Germinal center (tissue), 1 donor: ENCODE results near the gene FREM2.

Experiments used
- DNase-seq: peaks from one replicate; pipeline ENCODE4 v3.0.0; 2012; ENCODE audit warnings: mixed read lengths, low spot score

The FREM2 gene

DNA sequence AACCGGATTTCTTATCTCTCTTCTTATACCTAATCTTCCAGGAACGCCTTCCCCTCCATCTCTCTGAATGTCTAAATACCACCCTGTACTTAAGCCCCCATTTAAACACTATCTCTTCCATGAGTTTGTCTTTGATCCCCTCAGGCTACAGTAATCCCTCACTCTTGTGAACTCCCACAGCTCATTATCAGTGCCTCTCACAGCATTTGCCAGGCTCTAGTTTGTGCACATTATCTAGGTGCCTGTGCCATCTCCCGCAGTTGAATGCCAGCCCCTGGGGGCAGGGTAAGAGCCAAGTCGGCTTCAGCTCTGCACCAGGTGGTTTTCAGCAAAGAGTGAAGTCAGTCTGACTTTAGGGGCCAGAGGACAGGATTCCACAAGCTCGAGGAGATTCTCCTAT is 71.4 kb downstream of the FREM2 start:
- DNase-seq, result no peak

GRCh38 chr13:38759390-38759789 is 72.5 kb downstream of the FREM2 start:
- no peak for DNase-seq

GRCh38 chr13:38763446-38764381 is 76.8 kb downstream of the FREM2 start:
- no peak for DNase-seq

DNA sequence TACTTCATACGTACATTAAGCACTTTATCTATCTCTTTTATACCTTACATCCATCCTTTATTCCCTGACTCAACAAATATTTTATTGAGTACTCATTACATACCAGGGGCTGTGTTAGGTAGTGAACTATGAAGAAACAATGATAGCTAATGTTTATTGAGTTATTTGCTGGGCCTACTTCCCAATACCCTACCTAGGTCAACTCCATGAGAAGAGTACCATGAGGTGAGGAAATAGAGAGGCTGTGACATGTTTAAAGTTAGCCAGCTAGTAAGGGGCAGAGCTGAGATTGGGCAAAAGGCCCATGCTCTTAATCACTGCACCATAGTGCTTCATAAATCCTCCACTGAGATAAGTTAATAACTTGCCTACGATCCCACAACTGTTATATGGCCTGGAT is 79.9 kb downstream of the FREM2 start:
- no peak for DNase-seq

DNA sequence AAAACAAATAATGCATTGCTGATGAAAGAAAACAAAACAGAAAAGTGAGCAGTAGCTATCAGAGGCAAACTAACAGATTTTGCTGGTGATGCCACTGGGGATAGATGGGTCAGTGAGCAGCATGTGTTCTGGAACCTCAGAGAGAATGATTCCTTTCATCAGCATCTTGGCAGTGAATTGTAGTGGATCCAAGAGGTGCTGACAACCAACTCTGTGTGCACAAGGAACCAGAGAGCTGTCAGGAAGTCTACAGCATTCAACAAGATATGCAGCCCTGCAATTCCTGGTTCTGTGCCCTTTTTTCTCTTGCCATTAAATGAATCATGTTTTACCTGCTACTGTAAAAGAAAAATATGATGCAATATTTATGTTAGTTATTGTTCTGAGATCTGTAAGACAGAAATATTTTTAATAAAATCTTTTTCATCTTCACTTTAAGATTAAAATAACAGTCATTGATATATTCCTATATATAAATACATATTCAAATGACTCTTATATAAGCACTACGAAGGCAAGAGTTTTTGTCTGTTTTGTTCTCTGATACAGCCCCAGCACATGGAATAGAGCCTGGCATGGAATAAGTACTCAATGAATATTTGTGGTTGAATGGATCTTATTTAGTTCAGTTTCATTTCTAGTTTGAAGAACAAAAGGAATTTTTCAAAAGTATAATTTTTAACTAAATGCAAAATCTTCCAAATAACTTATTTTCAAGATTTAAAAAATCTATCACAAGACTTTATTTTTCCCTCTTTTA is 80.8 kb downstream of the FREM2 start:
- no peak for DNase-seq

GRCh38 chr13:38769526-38769925 is 82.6 kb downstream of the FREM2 start:
- DNase-seq, result no peak

DNA sequence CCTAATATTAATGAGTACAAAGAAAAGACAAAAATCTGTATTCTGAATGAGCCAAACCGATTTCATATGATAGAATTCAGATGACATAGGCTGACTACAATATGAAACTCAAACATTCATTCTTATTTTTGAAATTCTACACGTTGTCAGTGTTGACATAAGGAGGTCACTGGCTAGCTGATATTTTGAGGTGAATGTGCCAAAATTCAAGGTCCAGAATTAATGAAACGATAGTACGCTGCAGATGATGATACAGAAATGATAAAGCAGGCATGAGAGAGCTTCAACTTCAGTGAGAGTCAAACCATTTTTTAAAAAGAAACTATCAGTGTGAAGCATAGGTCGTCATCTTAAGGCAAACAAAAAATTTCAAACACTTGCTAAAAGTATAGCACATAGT is 88.2 kb downstream of the FREM2 start:
- DNase-seq, result no peak

DNA sequence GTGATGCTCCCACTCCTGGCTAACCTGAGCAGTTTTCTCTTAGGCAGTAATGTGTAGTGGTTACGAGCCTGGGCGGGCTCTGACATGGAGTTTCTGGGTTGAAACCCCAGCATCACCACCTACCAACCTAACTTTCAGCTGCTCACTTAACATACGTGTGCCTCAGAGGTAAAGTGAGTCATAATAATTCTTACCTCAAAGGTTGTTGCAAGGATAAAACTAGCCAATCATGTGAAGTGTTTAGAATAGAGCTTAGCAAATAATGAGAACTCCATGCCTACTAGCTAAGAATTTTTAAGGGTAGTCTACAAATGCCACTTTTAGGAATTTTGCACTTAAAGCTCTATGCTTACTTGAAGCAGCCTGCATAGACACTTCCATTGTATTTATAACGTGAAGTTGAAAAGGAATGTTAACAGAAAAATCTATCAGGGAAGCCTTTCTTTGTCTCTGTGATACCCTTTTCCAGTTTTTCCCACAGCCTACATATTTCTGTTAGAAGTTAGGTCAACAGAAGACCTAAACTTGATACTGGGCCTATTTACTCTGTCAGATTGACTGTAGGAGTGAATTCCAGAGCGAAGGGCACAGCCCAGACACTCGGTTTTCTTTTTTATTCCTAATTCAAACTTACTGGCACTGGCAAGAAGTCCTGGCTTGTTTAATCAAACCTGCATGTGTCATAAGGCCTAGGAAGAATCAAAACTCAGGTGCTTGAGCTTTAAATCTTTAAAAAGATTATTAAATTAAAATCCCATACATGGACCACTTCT is 90.7 kb downstream of the FREM2 start:
- DNase-seq, result no peak

GRCh38 chr13:38781539-38781938 is 94.7 kb downstream of the FREM2 start:
- DNase-seq, result no peak

GRCh38 chr13:38784036-38784880 is 97.4 kb downstream of the FREM2 start:
- DNase-seq, result no peak

- DNase-seq, result no peak
These were observed 98.2 kb downstream of the FREM2 start for GRCh38 chr13:38785042-38785441.

DNA sequence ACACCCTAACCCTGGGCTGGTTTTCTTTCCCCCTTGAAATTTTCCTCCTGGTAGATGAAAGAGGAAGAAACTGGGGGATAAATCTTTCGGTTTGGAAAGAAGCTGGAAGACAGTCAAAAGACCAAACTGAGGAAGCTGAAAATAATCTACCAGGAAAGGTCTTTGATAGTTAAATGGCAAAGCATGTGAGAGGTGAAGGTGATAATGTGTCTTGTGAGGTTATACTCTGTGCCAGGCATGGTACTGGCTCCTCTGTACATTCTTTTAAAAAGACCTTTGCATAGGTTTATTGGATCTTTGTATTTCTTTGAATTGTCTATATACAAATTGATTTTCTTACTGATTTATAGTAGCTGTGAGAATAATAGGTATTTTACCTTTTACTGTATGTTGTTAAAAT is 98.6 kb downstream of the FREM2 start:
- DNase-seq, result no peak

DNA sequence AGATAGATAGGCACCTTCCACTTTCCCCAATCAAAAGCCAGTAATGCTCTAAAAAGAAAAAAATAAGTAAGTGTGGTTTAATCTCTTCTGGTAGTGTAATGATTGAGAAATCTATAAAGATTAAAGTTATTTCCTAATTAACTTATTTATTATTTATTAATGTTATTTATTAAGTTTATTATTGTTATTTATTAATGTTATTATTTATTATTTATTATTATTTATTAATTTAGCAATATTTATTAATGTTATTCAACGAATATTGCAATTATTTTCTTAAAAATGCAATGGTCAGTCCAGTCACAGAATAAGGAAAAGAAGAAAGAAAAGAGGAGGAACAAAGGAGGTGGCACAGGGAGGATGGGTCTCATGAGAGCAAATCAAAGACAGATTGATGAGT is 100.7 kb downstream of the FREM2 start:
- DNase-seq, result no peak

GRCh38 chr13:38796890-38797289 is 110.0 kb downstream of the FREM2 start:
- DNase-seq, result no peak

- DNase-seq, result no peak
These were observed 116.7 kb downstream of the FREM2 start for GRCh38 chr13:38803531-38803930.

DNA sequence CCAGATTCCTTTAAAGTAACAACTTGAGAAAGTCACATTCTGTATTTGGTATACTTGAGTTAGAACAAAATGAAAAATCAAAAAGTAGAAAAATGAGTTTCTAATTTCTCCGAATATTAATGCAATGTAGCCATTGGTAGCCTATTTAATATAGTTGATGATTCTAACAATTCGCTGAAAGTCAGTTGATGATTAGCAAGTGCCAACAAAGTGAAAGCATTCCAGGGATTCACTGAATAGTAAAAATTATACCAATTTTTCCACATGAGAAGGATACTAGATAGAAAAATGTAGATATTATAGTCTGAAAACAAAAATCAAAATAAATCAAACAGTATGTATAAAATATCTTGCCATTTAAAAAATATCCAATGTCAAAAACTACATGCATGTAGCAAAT is 117.2 kb downstream of the FREM2 start:
- DNase-seq, result no peak

GRCh38 chr13:38804536-38804935 is 117.7 kb downstream of the FREM2 start:
- no peak for DNase-seq

GRCh38 chr13:38814331-38814730 is 127.5 kb downstream of the FREM2 start:
- no peak for DNase-seq

GRCh38 chr13:38819053-38819452 is 132.2 kb downstream of the FREM2 start:
- DNase-seq, result no peak

DNA sequence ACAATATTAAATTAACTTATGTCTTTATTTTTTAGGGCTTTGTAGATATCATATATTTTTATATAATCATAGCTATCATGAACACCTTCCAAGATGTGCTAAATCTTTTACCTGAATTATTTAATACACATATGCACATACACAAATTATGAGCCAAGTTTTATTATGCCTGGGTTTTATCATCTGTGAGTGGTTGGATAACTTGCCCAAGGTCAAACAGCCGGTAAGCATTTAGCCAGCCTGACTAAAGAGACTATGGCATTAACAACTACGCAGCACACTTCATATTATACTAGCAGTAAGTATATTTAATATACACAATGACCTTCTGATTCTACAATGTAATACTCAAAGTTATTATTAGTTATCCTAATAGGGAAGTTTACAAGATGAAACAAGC is 132.7 kb downstream of the FREM2 start:
- DNase-seq, result no peak

DNA sequence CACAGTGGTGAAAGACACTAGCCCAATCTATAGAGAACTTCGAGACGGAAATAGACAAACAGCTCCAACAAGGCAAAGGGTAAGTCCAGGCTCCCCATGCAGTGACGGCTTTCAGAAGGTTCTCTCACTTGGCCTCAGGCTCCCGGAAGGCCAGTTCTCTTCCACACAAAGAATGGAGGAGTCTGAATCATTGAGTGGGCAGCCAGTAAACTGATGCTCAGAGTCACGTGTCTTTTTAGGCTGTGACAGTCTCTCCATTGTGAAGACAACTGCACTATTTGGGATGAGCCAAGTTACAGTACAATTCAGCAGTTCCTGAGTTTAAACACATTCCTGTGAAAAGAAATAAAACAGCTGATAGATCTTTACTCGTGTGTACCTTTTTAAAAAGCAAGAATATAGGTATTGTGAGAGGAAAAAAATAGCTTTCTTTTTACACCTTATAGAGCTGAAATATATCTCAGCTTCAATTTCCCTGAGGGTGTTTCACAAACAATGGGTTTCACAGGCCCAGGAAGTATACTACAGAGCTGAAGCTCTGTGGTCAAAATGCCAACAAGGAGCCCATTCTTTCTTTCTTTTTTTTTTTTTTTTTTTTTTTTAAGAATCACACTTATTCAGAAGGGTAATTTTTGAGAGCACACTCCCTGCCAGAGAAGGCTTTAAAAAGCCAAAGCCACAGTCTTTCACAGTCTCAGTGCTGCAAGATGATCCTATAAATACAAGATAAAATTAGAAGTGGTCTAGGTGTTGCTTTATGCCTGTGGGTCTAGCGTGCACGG is 135.1 kb downstream of the FREM2 start:
- no peak for DNase-seq
